Trophoblast cell (in vitro differentiated cells and primary cell): ENCODE data around the gene TMEM87B.

ENCODE experiments used
- DNase-seq, 2 donors: peaks; one replicate each; pipeline ENCODE4 v3.0.0-alpha.2; 2016
- H2AFZ ChIP-seq: 2 replicates; pipeline ENCODE4 v1.6.1; 2013; ENCODE audit warnings: low read length, moderate library complexity, mild to moderate bottlenecking; ENCODE audit not compliant: insufficient read depth, poor library complexity
- H2AK5ac ChIP-seq: 2 replicates; pipeline ENCODE4 v1.6.1; 2013; ENCODE audit warnings: mild to moderate bottlenecking, low read length
- H2BK120ac ChIP-seq: 2 replicates; pipeline ENCODE4 v1.6.1; 2013; ENCODE audit warnings: low read length, mild to moderate bottlenecking, moderate library complexity; ENCODE audit not compliant: insufficient read depth, poor library complexity
- H2BK12ac ChIP-seq: 2 replicates; pipeline ENCODE4 v1.6.1; 2013; ENCODE audit warnings: mild to moderate bottlenecking, low read length, moderate library complexity
- H2BK5ac ChIP-seq: 2 replicates; pipeline ENCODE4 v1.6.1; 2013; ENCODE audit warnings: low read length, low read depth, moderate library complexity, mild to moderate bottlenecking; ENCODE audit not compliant: poor library complexity
- H3K14ac ChIP-seq: 2 replicates; pipeline ENCODE4 v1.6.1; 2013; ENCODE audit warnings: mild to moderate bottlenecking, low read length
- H3K18ac ChIP-seq: 2 replicates; pipeline ENCODE4 v1.6.1; 2013; ENCODE audit warnings: mild to moderate bottlenecking, low read length
- H3K23ac ChIP-seq: 2 replicates; pipeline ENCODE4 v1.6.1; 2013; ENCODE audit warnings: low read length
- H3K27ac ChIP-seq: 2 replicates; pipeline ENCODE4 v1.5.1; 2013; ENCODE audit warnings: low read depth, mild to moderate bottlenecking, inconsistent platforms, low read length, moderate library complexity
- H3K27me3 ChIP-seq: 2 replicates; pipeline ENCODE4 v1.6.1; 2013; ENCODE audit warnings: inconsistent platforms, mild to moderate bottlenecking, low read length, moderate library complexity; ENCODE audit not compliant: insufficient read depth
- H3K36me3 ChIP-seq, 2 experiments: 1 replicate in 1 of 2; 2 replicates in 1 of 2; pipeline ENCODE4 v1.6.1; 2013; ENCODE audit warnings: low read length in 2 of 2, mild to moderate bottlenecking in 2 of 2, moderate library complexity in 1 of 2; ENCODE audit not compliant: insufficient read depth in 2 of 2, control insufficient read depth in 1 of 2
- H3K4ac ChIP-seq: 2 replicates; pipeline ENCODE4 v1.6.1; 2013; ENCODE audit warnings: low read depth, mild to moderate bottlenecking, low read length, moderate library complexity
- H3K4me1 ChIP-seq, 2 experiments: 1 replicate in 1 of 2; 2 replicates in 1 of 2; pipeline ENCODE4 v1.6.1; 2013; ENCODE audit warnings: low read length in 2 of 2, mild to moderate bottlenecking in 2 of 2, moderate library complexity in 1 of 2; ENCODE audit not compliant: insufficient read depth in 2 of 2, control insufficient read depth in 1 of 2
- H3K4me2 ChIP-seq: 2 replicates; pipeline ENCODE4 v1.6.1; 2013; ENCODE audit warnings: inconsistent platforms, mild to moderate bottlenecking, low read length, moderate library complexity
- H3K4me3 ChIP-seq: 2 replicates; pipeline ENCODE4 v1.5.1; 2013; ENCODE audit warnings: mild to moderate bottlenecking, low read depth, low read length, inconsistent platforms
- H3K79me1 ChIP-seq: one replicate; pipeline ENCODE4 v1.6.1; 2013; ENCODE audit warnings: low read length
- H3K79me2 ChIP-seq: 2 replicates; pipeline ENCODE4 v1.6.1; 2013; ENCODE audit warnings: low read length, mild to moderate bottlenecking; ENCODE audit not compliant: control insufficient read depth, insufficient read depth, poor library complexity
- H3K9ac ChIP-seq: 2 replicates; pipeline ENCODE4 v1.6.1; 2013; ENCODE audit warnings: mild to moderate bottlenecking, low read length
- H3K9me3 ChIP-seq: 2 replicates; pipeline ENCODE4 v1.6.1; 2013; ENCODE audit warnings: low read depth, mild to moderate bottlenecking, control low read depth, inconsistent platforms, low read length; ENCODE audit not compliant: insufficient read depth
- H4K12ac ChIP-seq: 2 replicates; pipeline ENCODE4 v1.6.1; 2013; ENCODE audit warnings: low read depth, mild to moderate bottlenecking, low read length, moderate library complexity
- H4K8ac ChIP-seq: 2 replicates; pipeline ENCODE4 v1.6.1; 2013; ENCODE audit warnings: low read depth, mild to moderate bottlenecking, low read length, moderate library complexity
- H4K91ac ChIP-seq: one replicate; pipeline ENCODE4 v1.6.1; 2013; ENCODE audit warnings: low read depth, mild to moderate bottlenecking, low read length, moderate library complexity
- whole genome bisulfite sequencing: extraction: QIAGEN DNeasy Blood & Tissue Kit; methylation state at CpG from one replicate; pipeline ENCODE4 v1.1.7; 2013; ENCODE audit warnings: missing lambda C conversion rate; ENCODE audit not compliant: insufficient read length, insufficient coverage; ENCODE audit errors: extremely low coverage; 5-methylcytosine and 5-hydroxymethylcytosine counted together

Gene TMEM87B

DNA sequence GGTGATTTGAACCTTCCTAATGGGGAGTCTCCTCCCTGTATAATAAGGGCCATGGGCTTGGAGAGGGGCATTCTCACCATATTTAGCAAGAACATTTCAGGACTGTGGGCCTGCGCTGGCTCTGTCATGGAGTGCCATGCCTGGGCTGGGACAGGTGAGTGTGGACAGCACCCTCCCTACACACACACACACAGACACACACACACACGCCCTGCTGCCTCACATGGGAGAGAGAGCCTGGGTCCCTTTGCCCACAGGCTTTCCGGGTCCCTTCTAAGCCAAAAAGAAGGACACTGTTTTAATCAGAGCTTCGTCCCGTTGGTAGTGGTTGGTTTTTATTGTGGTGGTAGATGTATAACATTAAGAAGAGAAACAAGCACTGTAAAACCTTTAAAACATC lies 31.4 kb upstream of the TMEM87B start:
- H3K9ac ChIP-seq: no peak overlapping the region
- no peaks in the 10 kb centered on the region for H3K27me3 ChIP-seq
- no peaks in the 10 kb centered on the region for H3K79me2 ChIP-seq
- H2BK12ac ChIP-seq: no peak overlapping the region
- H2AK5ac ChIP-seq: no peak overlapping the region
- H3K4ac ChIP-seq: no peak overlapping the region
- no peak overlapping the region for H4K91ac ChIP-seq
- H3K14ac ChIP-seq: no peak overlapping the region
- H3K9me3 ChIP-seq: no peaks in the 10 kb centered on the region
- H4K12ac ChIP-seq: no peak overlapping the region
- H3K36me3 ChIP-seq: peaks cover 6 to 9% of the 10 kb centered on the region in 2 experiments
- H2AFZ ChIP-seq: no peak overlapping the region
- no peak overlapping the region for H2BK120ac ChIP-seq
- H3K4me1 ChIP-seq: peaks cover 2 to 7% of the 10 kb centered on the region in 2 experiments
- no peak overlapping the region for H4K8ac ChIP-seq
- DNase-seq: no peak
- WGBS: no CpG with 5 or more reads among the region's 5 CpGs
- H3K79me1 ChIP-seq: no peaks in the 10 kb centered on the region
- no peak overlapping the region for H3K27ac ChIP-seq
- H2BK5ac ChIP-seq: no peak overlapping the region
- H3K4me3 ChIP-seq: no peak overlapping the region
- no peak overlapping the region for H3K4me2 ChIP-seq
- no peak overlapping the region for H3K23ac ChIP-seq
- H3K18ac ChIP-seq: no peak overlapping the region

DNA sequence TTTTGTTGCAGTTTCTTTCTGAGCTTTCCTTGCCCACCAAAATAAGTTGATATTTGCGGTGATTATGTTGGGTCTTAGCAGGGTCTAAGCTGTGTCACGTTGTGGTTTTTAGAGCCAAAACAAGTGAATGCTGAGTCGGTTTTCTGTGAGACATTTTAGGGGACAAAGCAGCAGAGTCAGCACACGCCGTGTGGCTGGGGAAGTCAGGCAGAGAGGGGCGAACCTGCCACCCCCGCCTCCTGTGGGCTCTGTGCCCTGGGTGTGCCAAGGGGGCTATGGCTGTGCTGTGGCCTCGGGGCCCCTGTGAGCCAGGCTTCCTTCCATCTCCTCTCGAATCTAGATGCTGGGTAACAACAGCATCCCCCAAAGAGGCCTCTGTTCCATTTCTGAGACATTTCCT lies 30.8 kb upstream of the TMEM87B start:
- peaks cover 2 to 7% of the 10 kb centered on the region in 2 experiments for H3K4me1 ChIP-seq
- H3K4ac ChIP-seq: no peak overlapping the region
- no peak overlapping the region for H3K18ac ChIP-seq
- H3K36me3 ChIP-seq: peaks cover 6 to 9% of the 10 kb centered on the region in 2 experiments
- no peak overlapping the region for H3K23ac ChIP-seq
- no peak overlapping the region for H3K9ac ChIP-seq
- H4K8ac ChIP-seq: no peak overlapping the region
- no peaks in the 10 kb centered on the region for H3K79me2 ChIP-seq
- no peaks in the 10 kb centered on the region for H3K9me3 ChIP-seq
- H3K27me3 ChIP-seq: no peaks in the 10 kb centered on the region
- no CpG with 5 or more reads among the region's 9 CpGs for WGBS
- no peak overlapping the region for H3K4me3 ChIP-seq
- H3K27ac ChIP-seq: no peak overlapping the region
- no peak overlapping the region for H4K12ac ChIP-seq
- H2BK5ac ChIP-seq: no peak overlapping the region
- no peak overlapping the region for H2BK12ac ChIP-seq
- no peaks in the 10 kb centered on the region for H3K79me1 ChIP-seq
- no peak overlapping the region for H3K14ac ChIP-seq
- H2AFZ ChIP-seq: no peak overlapping the region
- no peak overlapping the region for H4K91ac ChIP-seq
- H2AK5ac ChIP-seq: no peak overlapping the region
- DNase-seq: no peak
- H3K4me2 ChIP-seq: no peak overlapping the region
- H2BK120ac ChIP-seq: no peak overlapping the region

GRCh38 chr2:112024896-112025491 lies 30.1 kb upstream of the TMEM87B start:
- Histone ChIP-seq H3K9ac (no peak overlapping the region), H3K36me3 (peaks cover 6 to 9% of the 10 kb centered on the region in 2 experiments), H2AK5ac (no peak overlapping the region), H3K4me1 (peaks cover 0 to 3% of the 10 kb centered on the region in 2 experiments), H2AFZ (no peak overlapping the region), H3K4me3 (no peak overlapping the region), H3K4me2 (no peak overlapping the region), H2BK5ac (no peak overlapping the region), H3K14ac (no peak overlapping the region), H3K9me3 (no peaks in the 10 kb centered on the region), H2BK12ac (no peak overlapping the region), H3K79me2 (no peaks in the 10 kb centered on the region), H3K4ac (no peak overlapping the region), H3K23ac (no peak overlapping the region), H3K79me1 (no peaks in the 10 kb centered on the region), H3K18ac (no peak overlapping the region), H4K12ac (no peak overlapping the region), H3K27ac (no peak overlapping the region), H2BK120ac (no peak overlapping the region), H4K8ac (no peak overlapping the region), H4K91ac (no peak overlapping the region), H3K27me3 (no peaks in the 10 kb centered on the region)
- WGBS: no CpG with 5 or more reads among the region's 12 CpGs
- DNase-seq: no peak

- Histone ChIP-seq H3K9ac (no peak overlapping the region), H3K36me3 (peaks cover 6 to 9% of the 10 kb centered on the region in 2 experiments), H2AK5ac (no peak overlapping the region), H2AFZ (no peak overlapping the region), H3K27me3 (no peaks in the 10 kb centered on the region), H3K27ac (no peak overlapping the region), H4K91ac (no peak overlapping the region), H2BK5ac (no peak overlapping the region), H3K23ac (no peak overlapping the region), H3K14ac (no peak overlapping the region), H2BK120ac (no peak overlapping the region), H3K4me3 (no peak overlapping the region), H3K9me3 (no peaks in the 10 kb centered on the region), H4K8ac (no peak overlapping the region), H3K4ac (no peak overlapping the region), H3K79me1 (no peaks in the 10 kb centered on the region), H3K79me2 (no peaks in the 10 kb centered on the region), H3K4me1 (peaks cover 0 to 4% of the 10 kb centered on the region in 2 experiments), H3K4me2 (no peak overlapping the region), H3K18ac (no peak overlapping the region), H2BK12ac (no peak overlapping the region), H4K12ac (no peak overlapping the region)
- no CpG with 5 or more reads among the region's 8 CpGs for WGBS
- DNase-seq: no peak
Measured at GRCh38 chr2:112026509-112026908, 28.6 kb upstream of the TMEM87B start.
